ENCODE data around the gene OR4S1. TPM values are rescaled to one million over a fixed set of nuclear protein-coding genes. Genes with fewer than 3 reads are reported as not detected.
"Not testable (repeated sequence)": the region's sequence is repeated elsewhere in the genome, so short reads cannot be mapped to it uniquely, and the experiment has no call there.

Gene OR4S1
- not detected for polyA plus RNA-seq (ENCODE audit: insufficient read length)

DNA sequence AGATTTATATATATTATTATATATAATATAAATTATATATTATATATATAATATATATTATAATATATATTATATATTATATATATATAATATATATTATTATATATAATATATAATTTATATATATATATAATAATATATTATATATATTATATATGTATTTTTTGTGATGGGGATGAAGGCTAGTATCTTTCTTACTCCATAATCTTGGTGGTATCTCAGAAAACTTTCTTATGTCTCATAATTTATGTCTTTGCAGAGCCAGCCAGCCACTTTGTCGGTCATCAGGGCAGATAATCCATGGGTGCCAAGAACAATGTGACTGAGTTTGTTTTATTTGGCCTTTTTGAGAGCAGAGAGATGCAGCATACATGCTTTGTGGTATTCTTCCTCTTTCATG lies at the start of gene OR4S1:
TSS of gene OR4S1 (plus strand) at position 301 of the 400 bp plus-strand sequence. CDS start at position 301, 0 bp downstream.
- DNase-seq, result no peak

DNA sequence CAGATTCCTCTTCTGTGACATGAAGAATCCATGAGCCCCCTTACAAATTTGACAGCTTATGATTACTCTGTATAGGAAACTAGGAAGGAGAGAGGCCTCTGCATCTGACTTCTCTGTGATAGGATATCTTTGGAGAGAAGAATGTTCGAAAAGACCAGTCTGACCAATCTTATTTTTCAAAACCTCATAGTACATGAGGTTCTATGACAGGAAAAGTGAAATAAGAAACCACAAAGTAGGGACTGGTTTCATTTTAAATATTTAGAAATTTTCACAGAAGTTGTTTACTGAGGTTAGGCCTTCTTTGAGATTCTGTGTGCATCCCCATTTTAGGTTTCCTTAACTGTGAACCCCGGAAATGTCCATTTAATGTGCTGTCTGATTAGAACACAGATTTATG lies 44.4 kb upstream of the OR4S1 start:
- no peak for DNase-seq

GRCh38 chr11:48263423-48263911 lies 42.6 kb upstream of the OR4S1 start, which contains the start of gene OR4X1:
TSS of gene OR4X1 (plus strand) at chr11:48263861. CDS start at chr11:48263861, 0 bp downstream.
- DNase-seq, result no peak

DNA sequence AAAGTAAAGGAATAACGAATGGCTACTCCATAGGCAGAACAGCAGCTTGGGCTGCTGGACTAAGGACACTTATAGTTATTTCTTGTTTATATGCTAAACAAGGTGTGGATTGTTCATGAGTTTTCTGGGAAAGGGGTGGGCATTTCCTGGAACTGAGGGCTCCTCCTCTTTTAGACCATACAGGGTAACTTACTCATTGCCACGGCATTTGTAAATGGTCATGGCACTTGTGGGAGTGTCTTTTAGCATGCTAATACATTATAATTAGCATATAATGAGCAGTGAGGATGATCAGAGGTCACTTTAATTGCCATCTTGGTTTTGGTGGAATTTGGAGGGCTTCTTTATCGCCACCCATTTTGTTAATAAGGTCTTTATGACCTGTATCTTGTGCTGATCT lies 35.4 kb upstream of the OR4S1 start:
- no peak for DNase-seq

DNA sequence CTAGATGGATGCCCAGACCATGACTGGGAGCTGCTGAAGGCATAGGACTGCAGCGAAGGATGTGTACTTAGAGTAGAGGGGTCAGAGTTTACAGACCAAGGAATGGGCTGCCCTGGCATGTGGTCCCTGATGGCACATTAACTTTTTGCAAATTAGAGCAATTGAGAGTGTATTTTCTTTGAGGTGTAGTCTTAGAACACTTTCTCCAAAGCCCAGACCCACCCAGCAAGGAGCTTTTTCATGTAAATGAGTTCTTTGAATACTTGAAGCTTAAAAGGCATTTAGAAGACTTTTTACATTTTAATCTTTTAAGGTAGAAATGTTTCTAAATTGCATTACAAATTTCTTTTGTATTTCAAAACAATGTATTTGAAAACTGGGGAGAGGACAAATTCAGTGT lies 33.4 kb upstream of the OR4S1 start:
- DNase-seq, result no peak

- DNase-seq, result no peak
Observed at GRCh38 chr11:48307760-48308386, 1.9 kb downstream of the OR4S1 start.

- not testable (repeated sequence) for DNase-seq
Observed at GRCh38 chr11:48313590-48313989, 7.6 kb downstream of the OR4S1 start.

DNA sequence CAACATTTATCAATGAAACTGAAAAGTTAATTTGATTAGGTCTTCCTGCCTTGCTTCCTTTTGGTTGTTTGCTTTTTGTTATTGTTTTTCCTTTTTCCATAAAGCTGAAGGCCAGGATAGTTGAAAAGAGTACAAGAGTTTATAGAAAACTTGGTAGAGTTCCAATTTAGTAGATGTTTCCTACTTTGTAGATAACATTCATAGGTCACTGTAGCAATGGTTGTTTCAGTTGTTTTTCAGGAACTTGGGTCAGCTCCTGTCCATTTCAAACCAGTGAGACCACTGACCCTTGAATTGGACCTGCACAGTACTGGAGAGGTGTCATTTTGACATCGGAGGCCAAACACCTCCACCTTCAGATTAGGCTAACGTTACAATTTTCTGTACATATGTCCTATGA lies 13.8 kb downstream of the OR4S1 start:
- DNase-seq, result not testable (repeated sequence)

- not testable (repeated sequence) for DNase-seq
Observed at GRCh38 chr11:48324620-48325019, 18.6 kb downstream of the OR4S1 start, which contains the start of gene OR4C3. TSS of gene OR4C3 (plus strand) at chr11:48324920. CDS start at chr11:48325022, 102 bp downstream.

DNA sequence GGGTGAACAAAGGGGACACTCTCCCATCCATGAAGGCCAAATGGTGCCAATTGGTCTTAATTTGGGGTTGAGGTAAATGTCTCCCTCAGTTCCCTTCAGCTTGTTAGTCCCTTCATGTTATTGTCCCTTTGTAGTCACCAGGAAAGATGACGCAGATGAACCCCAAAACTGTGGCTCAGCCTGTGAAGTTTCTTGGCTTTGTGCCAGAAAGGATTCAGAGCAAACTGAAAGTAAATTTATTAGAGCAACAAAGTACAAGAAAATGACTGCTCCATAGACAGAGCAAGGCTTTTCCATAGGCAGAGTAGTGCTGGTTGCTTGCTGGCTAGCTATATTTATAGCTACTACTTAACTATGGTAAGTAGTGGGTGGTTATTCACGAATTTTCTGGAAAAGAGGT lies 35.4 kb downstream of the OR4S1 start:
- no peak for DNase-seq

GRCh38 chr11:48342505-48342904 lies 36.5 kb downstream of the OR4S1 start:
- not testable (repeated sequence) for DNase-seq

DNA sequence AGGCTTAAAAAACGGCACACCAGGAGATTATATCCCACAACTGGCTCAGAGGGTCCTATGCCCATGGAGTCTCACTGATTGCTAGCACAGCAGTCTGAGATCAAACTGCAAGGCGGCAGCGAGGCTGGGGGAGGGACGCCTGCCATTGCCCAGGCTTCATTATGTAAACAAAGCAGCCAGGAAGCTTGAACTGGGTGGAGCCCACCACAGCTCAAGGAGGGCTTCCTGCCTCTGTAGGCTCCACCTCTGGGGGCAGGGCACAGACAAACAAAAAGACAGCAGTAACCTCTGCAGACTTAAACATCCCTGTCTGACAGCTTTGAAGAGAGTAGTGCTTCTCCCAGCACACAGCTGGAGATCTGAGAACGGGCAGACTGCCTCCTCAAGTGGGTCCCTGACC lies 40.3 kb downstream of the OR4S1 start:
- DNase-seq, result not testable (repeated sequence)

- no peak for DNase-seq
Observed at GRCh38 chr11:48354013-48354412, 48.0 kb downstream of the OR4S1 start.

DNA sequence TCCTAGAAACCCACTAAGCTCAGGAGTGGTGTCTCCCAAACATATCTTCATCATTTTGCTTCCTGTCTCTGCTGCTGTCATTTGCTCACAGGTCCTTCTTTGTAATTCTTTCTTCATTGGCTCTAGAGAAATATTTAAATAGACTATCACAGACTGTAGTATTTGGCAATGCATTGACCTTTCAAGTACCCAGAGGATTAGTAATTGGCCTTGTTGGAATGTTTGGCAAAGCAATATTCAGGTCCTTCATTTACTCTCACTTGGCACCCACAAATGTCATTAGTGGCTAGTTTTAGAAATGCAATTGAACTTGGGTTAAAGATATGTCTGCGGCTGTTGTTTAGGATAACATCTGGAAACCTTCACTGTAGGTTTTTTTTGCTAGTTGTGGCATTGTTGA lies 48.7 kb downstream of the OR4S1 start:
- no peak for DNase-seq

Other genes with a start within 250 kb of the OR4S1 start
- not detected for gene OR4B1, start 89.4 kb upstream of the OR4S1 start, polyA plus RNA-seq (ENCODE audit: insufficient read length)
- not detected for gene OR4X2, start 61.1 kb upstream of the OR4S1 start, polyA plus RNA-seq (ENCODE audit: insufficient read length)
- not detected for gene OR4X1, start 42.4 kb upstream of the OR4S1 start, polyA plus RNA-seq (ENCODE audit: insufficient read length)
- not detected for gene OR4C3, start 18.7 kb downstream of the OR4S1 start, polyA plus RNA-seq (ENCODE audit: insufficient read length)
- gene OR4C5, start 60.2 kb downstream of the OR4S1 start, polyA plus RNA-seq (ENCODE audit: insufficient read length), result not detected
- not detected for gene OR4A47, start 182.6 kb downstream of the OR4S1 start, polyA plus RNA-seq (ENCODE audit: insufficient read length)

Data from hindlimb muscle (tissue), 1 donor.